ENCODE measurements around the gene MAS1L.

DNA sequence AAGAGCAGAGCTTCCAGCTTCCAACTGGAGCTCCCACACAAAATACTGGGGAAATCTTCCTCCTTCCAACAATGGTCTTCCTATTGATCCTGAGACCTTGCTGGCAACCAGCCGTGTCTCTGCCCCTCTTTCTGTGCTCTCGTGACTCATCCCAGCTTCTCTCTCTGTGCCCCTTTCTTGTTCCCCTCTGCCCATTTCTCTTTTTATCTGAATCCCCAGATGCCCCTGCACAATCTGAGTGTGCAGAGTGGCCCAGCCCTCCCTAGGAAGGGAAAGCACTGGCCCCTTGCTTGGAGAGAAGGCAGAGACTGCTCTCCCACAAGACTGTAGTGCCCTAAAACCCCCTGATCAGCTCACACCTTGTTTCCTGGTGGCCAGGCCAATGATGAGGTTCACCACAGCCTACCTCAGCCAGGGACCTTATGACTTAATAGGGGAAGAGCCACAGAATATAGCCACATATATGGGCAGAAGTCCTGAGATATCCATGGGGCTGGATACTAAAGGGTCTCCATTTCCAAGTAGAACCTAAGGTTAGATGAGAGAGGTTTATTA lies 23.1 kb upstream of the MAS1L start:
- no peak for TF ChIP-seq GATA2 (IDR thresholded peaks at IDR 0.05; ENCODE audit: low read depth, low read length)
- TF ChIP-seq GATA3 (IDR thresholded peaks at IDR 0.05; ENCODE audit: low read depth, low read length) = no peak
